ENCODE data around the gene RPS6KA3.

- TF ChIP-seq CTCF (IDR thresholded peaks at IDR 0.05; ENCODE audit: low read depth, low read length) (no peak), EZH2phosphoT487 (IDR thresholded peaks at IDR 0.05; ENCODE audit: low read depth) (no peak)
Observed at GRCh38 chrX:20171887-20172286, 94.8 kb downstream of the RPS6KA3 start.

Data from OCI-LY3 (cell line).